Subcutaneous abdominal adipose tissue (tissue), 5 donors: ENCODE results near the gene KCTD15.

Experiments used
- H3K27ac ChIP-seq: one replicate; pipeline ENCODE4 v1.7.0; 2013; ENCODE audit warnings: low read depth, mild to moderate bottlenecking, inconsistent platforms, low read length, moderate library complexity
- H3K27me3 ChIP-seq, 5 donors: one replicate each; pipeline ENCODE4 v1.7.0; 2013; ENCODE audit warnings: low read length in 5 of 5, inconsistent platforms in 1 of 5; ENCODE audit not compliant: control insufficient read depth in 5 of 5, insufficient read depth in 4 of 5
- H3K36me3 ChIP-seq, 5 donors: one replicate each; pipeline ENCODE4 v1.7.0; 2013; ENCODE audit warnings: low read length in 5 of 5; ENCODE audit not compliant: control insufficient read depth in 5 of 5, insufficient read depth in 5 of 5
- H3K4me1 ChIP-seq, 5 donors: one replicate each; pipeline ENCODE4 v1.7.0; 2013; ENCODE audit warnings: low read length in 5 of 5, mild to moderate bottlenecking in 3 of 5, moderate library complexity in 1 of 5; ENCODE audit not compliant: control insufficient read depth in 5 of 5, insufficient read depth in 5 of 5
- H3K4me3 ChIP-seq, 5 donors: one replicate each; pipeline ENCODE4 v1.7.0; 2013; ENCODE audit warnings: low read length in 5 of 5, low read depth in 1 of 5
- H3K9ac ChIP-seq, 5 donors: one replicate each; pipeline ENCODE4 v1.7.0; 2013; ENCODE audit warnings: low read length in 5 of 5, mild to moderate bottlenecking in 4 of 5, moderate library complexity in 3 of 5
- H3K9me3 ChIP-seq, 5 donors: one replicate each; pipeline ENCODE4 v1.7.0; 2013; ENCODE audit warnings: low read length in 5 of 5; ENCODE audit not compliant: control insufficient read depth in 5 of 5
- donor health status: healthy.
- donor health status: healthy.
- donor health status: healthy.
- donor health status: healthy.
- donor health status: healthy.

KCTD15 gene

DNA sequence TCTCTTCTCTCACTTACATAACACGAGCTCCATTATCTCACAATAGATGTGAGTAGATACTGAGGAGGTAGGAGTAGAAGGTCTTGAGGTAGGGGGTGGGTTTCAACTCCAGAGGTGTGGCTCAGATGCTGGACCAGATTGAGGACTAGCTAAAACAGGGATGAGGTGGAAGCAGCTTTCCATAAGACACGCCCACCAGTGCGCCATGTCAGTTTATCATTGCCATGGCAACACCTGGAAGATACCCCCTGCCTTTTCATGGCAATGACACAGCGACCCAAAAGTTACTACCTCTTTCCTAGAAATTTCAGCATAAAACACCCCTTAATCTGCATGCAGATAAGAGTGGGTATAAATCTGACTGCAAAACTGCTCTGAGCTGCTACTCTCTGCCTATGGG, 44.1 kb downstream of the KCTD15 start:
- Histone ChIP-seq H3K27me3 (peaks cover 3 to 16% (median 10%) of the 10 kb centered on the region in 5 donors), H3K9ac (no peak overlapping the region), H3K9me3 (no peaks in the 10 kb centered on the region), H3K4me1 (no peaks in the 10 kb centered on the region), H3K4me3 (no peak overlapping the region), H3K36me3 (no peaks in the 10 kb centered on the region), H3K27ac (no peak overlapping the region)

DNA sequence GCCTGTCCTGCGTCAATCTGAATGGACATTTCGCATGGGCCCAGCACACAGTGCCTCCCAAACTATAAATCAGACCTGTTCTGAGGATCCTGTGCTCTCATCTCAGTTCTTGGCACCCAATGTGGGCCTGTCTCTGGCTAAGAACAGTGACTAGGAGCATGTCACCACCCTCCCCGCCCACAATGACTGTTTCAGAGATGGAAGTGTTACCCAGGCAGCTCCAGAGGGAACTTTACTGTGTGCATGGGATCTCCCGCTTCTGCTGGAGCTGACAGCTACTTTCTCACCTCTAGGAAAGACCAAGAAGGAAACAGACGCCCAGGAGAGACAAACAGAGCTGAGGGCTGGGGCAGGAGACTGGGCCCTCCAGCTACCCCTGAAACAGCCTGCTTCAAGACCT, 45.0 kb downstream of the KCTD15 start:
- H3K9ac ChIP-seq = no peak overlapping the region
- peaks cover 3 to 16% (median 10%) of the 10 kb centered on the region in 5 donors for H3K27me3 ChIP-seq
- no peak overlapping the region for H3K27ac ChIP-seq
- no peaks in the 10 kb centered on the region for H3K36me3 ChIP-seq
- no peak overlapping the region for H3K4me3 ChIP-seq
- no peaks in the 10 kb centered on the region for H3K9me3 ChIP-seq
- no peaks in the 10 kb centered on the region for H3K4me1 ChIP-seq

- no peaks in the 10 kb centered on the region for H3K4me1 ChIP-seq
- H3K4me3 ChIP-seq = no peak overlapping the region
- peaks cover 3 to 17% (median 11%) of the 10 kb centered on the region in 5 donors for H3K27me3 ChIP-seq
- H3K27ac ChIP-seq = no peak overlapping the region
- H3K9ac ChIP-seq = no peak overlapping the region
- H3K9me3 ChIP-seq = no peaks in the 10 kb centered on the region
- H3K36me3 ChIP-seq = no peaks in the 10 kb centered on the region
Observed at GRCh38 chr19:33844478-33844877, 47.8 kb downstream of the KCTD15 start.

DNA sequence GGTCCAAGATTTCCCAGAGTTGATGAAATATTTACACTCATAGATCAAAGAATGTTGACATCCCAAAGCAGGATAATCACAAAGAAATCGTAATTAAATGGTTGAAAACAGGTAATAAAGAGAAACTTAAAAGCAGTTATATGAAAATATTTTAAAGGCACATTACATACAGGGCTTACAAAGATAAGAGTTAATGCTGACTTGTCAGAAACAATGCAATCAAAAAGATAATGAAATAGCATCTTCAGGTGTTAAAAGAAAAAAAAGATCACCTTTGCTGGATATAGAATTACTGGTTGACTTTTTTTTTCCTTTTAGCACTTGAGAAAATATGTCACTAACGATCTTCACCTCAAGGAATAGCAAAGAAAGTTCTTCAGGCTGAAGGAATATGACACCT, 48.8 kb downstream of the KCTD15 start:
- no peaks in the 10 kb centered on the region for H3K9me3 ChIP-seq
- peaks cover 4 to 16% (median 7%) of the 10 kb centered on the region in 5 donors for H3K27me3 ChIP-seq
- no peak overlapping the region for H3K9ac ChIP-seq
- no peak overlapping the region for H3K27ac ChIP-seq
- H3K4me3 ChIP-seq = no peak overlapping the region
- H3K36me3 ChIP-seq = no peaks in the 10 kb centered on the region
- H3K4me1 ChIP-seq = no peaks in the 10 kb centered on the region

DNA sequence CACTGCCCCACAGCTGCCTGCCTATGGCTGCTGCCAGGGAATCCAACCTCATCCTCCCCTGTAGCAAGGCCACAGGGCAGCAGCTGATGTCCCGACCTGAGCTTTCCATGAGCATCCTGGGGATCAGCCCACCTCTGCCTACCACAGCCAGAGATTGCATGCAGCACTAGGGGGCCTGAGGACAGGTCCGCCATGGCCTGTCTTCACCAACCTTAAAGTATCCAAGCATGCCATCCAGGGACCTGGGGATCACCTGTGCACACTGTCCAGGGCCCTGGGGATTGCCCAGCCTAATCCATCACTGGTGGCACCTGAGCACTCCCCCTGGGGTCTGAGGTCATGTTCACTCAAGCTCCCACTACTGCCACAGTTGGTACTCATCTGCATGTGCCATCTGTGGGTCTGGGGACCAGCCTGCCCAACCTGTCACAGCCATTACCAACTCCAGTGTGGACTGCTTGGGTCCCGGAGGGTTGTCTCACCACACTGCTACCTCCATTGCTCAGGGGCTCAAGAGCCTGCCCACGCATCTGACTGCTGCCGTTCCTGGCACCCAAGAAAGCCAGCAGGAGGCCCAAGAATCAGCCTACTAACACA, 53.0 kb downstream of the KCTD15 start:
- Histone ChIP-seq H3K4me3 (no peak overlapping the region), H3K9me3 (no peaks in the 10 kb centered on the region), H3K27me3 (peaks cover 0 to 5% (median 3%) of the 10 kb centered on the region in 5 donors), H3K36me3 (no peaks in the 10 kb centered on the region), H3K9ac (no peak overlapping the region), H3K4me1 (no peaks in the 10 kb centered on the region), H3K27ac (no peak overlapping the region)

DNA sequence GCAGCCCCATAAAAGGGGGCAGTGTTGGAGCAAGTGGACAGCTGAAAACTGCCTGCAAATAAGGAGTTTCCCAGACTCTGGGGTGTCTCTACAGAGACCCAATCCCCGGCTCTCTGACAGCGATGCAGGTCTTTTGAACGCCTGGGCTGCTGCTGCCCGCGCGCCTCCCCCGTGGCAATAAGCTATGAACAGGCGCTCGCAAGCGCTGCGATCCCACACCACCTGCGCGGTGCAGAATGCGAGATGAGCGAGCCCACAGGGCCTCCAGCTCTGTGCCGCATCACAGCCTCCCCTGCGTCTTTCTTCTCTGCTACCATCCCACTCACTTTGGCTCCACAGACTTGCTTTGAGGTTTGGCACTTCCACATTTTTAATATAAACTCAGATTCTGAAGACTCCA, 62.3 kb downstream of the KCTD15 start:
- Histone ChIP-seq H3K27me3 (no peaks in the 10 kb centered on the region), H3K9me3 (no peaks in the 10 kb centered on the region), H3K4me1 (no peaks in the 10 kb centered on the region), H3K4me3 (no peak overlapping the region), H3K27ac (no peak overlapping the region), H3K36me3 (no peaks in the 10 kb centered on the region), H3K9ac (no peak overlapping the region)

DNA sequence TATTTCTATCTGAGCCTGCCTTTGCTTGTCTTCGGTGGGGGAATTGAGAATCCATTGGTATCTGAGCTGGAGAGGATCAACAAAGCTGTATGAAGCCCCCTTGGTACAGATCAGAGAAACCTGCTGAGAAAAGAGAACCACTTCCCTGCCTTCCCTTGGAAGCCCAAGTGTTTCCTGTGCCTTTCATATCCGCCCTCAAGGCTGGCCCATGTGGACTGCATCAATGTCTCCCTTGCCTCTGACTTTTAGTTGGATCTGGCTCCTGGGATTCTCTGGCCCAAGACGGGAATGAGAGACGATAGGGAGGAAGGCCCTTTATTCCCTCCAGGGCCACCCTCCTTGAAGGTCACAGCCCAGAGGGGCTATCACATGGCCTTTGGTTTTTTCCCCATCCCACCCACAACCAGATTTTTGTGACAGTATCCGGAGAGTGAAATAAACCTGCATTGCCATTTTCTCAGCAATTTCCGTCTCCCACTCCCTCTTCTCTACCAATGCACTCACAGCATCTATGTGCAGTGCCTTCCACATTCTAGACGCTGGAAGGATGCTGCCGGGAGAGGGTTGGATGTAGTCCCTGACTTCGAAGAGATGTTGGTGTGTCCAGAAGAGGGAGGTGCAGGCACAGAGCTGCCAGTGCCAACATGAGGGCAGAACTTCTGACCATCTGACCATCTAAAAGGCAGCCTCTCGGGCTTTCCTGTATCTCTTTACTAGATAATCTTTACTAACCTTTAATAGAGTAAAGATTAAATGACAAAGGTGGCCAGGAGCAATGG, 63.8 kb downstream of the KCTD15 start:
- H3K36me3 ChIP-seq = no peaks in the 10 kb centered on the region
- H3K4me1 ChIP-seq = no peaks in the 10 kb centered on the region
- H3K9ac ChIP-seq = no peak overlapping the region
- no peak overlapping the region for H3K27ac ChIP-seq
- H3K27me3 ChIP-seq = peaks cover 0 to 2% (median 0%) of the 10 kb centered on the region in 5 donors
- H3K4me3 ChIP-seq = no peak overlapping the region
- no peaks in the 10 kb centered on the region for H3K9me3 ChIP-seq

- Histone ChIP-seq H3K36me3 (no peaks in the 10 kb centered on the region), H3K27me3 (peaks cover 0 to 2% (median 0%) of the 10 kb centered on the region in 5 donors), H3K27ac (no peak overlapping the region), H3K9me3 (no peaks in the 10 kb centered on the region), H3K9ac (no peak overlapping the region), H3K4me1 (no peaks in the 10 kb centered on the region), H3K4me3 (no peak overlapping the region)
Observed at GRCh38 chr19:33861950-33862349, 65.3 kb downstream of the KCTD15 start.

- no peaks in the 10 kb centered on the region for H3K9me3 ChIP-seq
- no peak overlapping the region for H3K27ac ChIP-seq
- no peaks in the 10 kb centered on the region for H3K36me3 ChIP-seq
- peaks cover 0 to 3% (median 0%) of the 10 kb centered on the region in 5 donors for H3K4me1 ChIP-seq
- H3K9ac ChIP-seq = no peak overlapping the region
- no peak overlapping the region for H3K4me3 ChIP-seq
- H3K27me3 ChIP-seq = peaks cover 0 to 2% (median 0%) of the 10 kb centered on the region in 5 donors
Observed at GRCh38 chr19:33862981-33863380, 66.3 kb downstream of the KCTD15 start.

- Histone ChIP-seq H3K9me3 (no peaks in the 10 kb centered on the region), H3K27ac (no peak overlapping the region), H3K4me1 (peaks cover 0 to 8% (median 4%) of the 10 kb centered on the region in 5 donors)
Observed at GRCh38 chr19:33863436-33863835, 66.8 kb downstream of the KCTD15 start.

More at GRCh38 chr19:33863436-33863835, 66.8 kb downstream of the KCTD15 start:
- H3K36me3 ChIP-seq = no peaks in the 10 kb centered on the region
- H3K27me3 ChIP-seq = peaks cover 0 to 2% (median 0%) of the 10 kb centered on the region in 5 donors
- H3K9ac ChIP-seq = no peak overlapping the region
- H3K4me3 ChIP-seq = no peak overlapping the region
